NCI-H774 (cell line): ENCODE measurements around the gene DECR2.

ENCODE experiments used
- DNase-seq: peaks from one replicate; lab custom pipeline; 2025; lab: John Stamatoyannopoulos, UW

DECR2 gene

GRCh38 chr16:444027-444426 is 42.3 kb downstream of the DECR2 start:
- no peak for DNase-seq

GRCh38 chr16:445566-445965 is 43.9 kb downstream of the DECR2 start:
- DNase-seq, result no peak

- DNase-seq, result no peak
These were observed 48.7 kb downstream of the DECR2 start for GRCh38 chr16:450385-450784.

- DNase-seq, result peak; percentile 35
These were observed 49.3 kb downstream of the DECR2 start for GRCh38 chr16:450785-451512.

- DNase-seq, result no peak
These were observed 52.8 kb downstream of the DECR2 start for GRCh38 chr16:454397-454940.

- no peak for DNase-seq
These were observed 53.8 kb downstream of the DECR2 start for GRCh38 chr16:455453-455852.

GRCh38 chr16:456891-457483 is 55.3 kb downstream of the DECR2 start:
- no peak for DNase-seq

- no peak for DNase-seq
These were observed 56.2 kb downstream of the DECR2 start for GRCh38 chr16:457732-458400.

- DNase-seq, result no peak
These were observed 58.1 kb downstream of the DECR2 start for GRCh38 chr16:459761-460160.

- no peak for DNase-seq
These were observed 59.1 kb downstream of the DECR2 start for GRCh38 chr16:460787-461186.
